Left ventricle myocardium inferior (tissue), 1 donor: ENCODE results near the gene TRMU. TPM values are rescaled to one million over a fixed set of nuclear protein-coding genes. Genes with fewer than 3 reads are reported as not detected.

Experiments used
- DNase-seq: peaks from one replicate; pipeline ENCODE4 v3.0.0-alpha.2; 2020
- H3K27ac ChIP-seq: fragments of 200-600 bp; replicated peaks from 2 replicates; pipeline ENCODE4 v1.8.0; 2021
- H3K27me3 ChIP-seq: fragments of 200-600 bp; 2 replicates; pipeline ENCODE4 v1.8.0; 2021; ENCODE audit warnings: low read depth
- H3K36me3 ChIP-seq: fragments of 200-600 bp; 2 replicates; pipeline ENCODE4 v1.8.0; 2021
- H3K4me1 ChIP-seq: fragments of 200-600 bp; 2 replicates; pipeline ENCODE4 v1.8.0; 2021
- H3K4me3 ChIP-seq: fragments of 200-600 bp; 2 replicates; pipeline ENCODE4 v1.8.0; 2021; ENCODE audit warnings: mild to moderate bottlenecking, moderate library complexity
- H3K9me3 ChIP-seq: fragments of 200-600 bp; replicated peaks from 2 replicates; pipeline ENCODE4 v1.8.0; 2021
- CTCF ChIP-seq: fragments of 200-600 bp; IDR thresholded peaks from 2 replicates; pipeline ENCODE4 v1.8.0; 2021; ENCODE audit warnings: antibody characterized with exemption, mild to moderate bottlenecking, borderline replicate concordance
- intact Hi-C: fragments of 100-400 bp; cut with micrococcal nuclease; formaldehyde crosslinking; loops from one replicate; pipeline ENCODE4 v1.11.0; 2022
- total RNA-seq: library from RNA; stranded (reverse); fragmentation: NEBNext Ultra II Directional; extraction: Animal tissue kit (Norgen Biotek cat#: 25700); gene quantifications from one replicate; pipeline ENCODE4 v1.2.1, GENCODE V29; 2021
- donor health status: DM: no; HTN: yes; CAD: no; lungs with severe emphysema.

TRMU gene
- total RNA-seq, 1 donor from 2014 or later, result 42.0 TPM

GRCh38 chr22:46370584-46371291 lies 35.2 kb downstream of the TRMU start:
- Histone ChIP-seq H3K27ac (no peak overlapping the region), H3K4me1 (no peaks in the 10 kb centered on the region), H3K9me3 (peaks cover 2% of the 10 kb centered on the region), H3K27me3 (peaks cover 18% of the 10 kb centered on the region), H3K4me3 (no peak overlapping the region), H3K36me3 (no peaks in the 10 kb centered on the region)
- intact Hi-C loops, result no loop called here
- TF ChIP-seq CTCF, result no peak
- DNase-seq, result no peak

GRCh38 chr22:46371623-46372226 lies 36.2 kb downstream of the TRMU start:
- no peak overlapping the region for H3K4me3 ChIP-seq
- TF ChIP-seq CTCF, result no peak
- intact Hi-C loops, result no loop called here
- H3K4me1 ChIP-seq, result peaks cover under 1% of the 10 kb centered on the region
- H3K9me3 ChIP-seq, result peaks cover 12% of the 10 kb centered on the region
- H3K36me3 ChIP-seq, result no peaks in the 10 kb centered on the region
- DNase-seq, result no peak
- peaks cover 14% of the 10 kb centered on the region for H3K27me3 ChIP-seq
- no peak overlapping the region for H3K27ac ChIP-seq

GRCh38 chr22:46372686-46373085 lies 37.2 kb downstream of the TRMU start:
- no peak overlapping the region for H3K27ac ChIP-seq
- peaks cover 10% of the 10 kb centered on the region for H3K4me1 ChIP-seq
- DNase-seq, result no peak
- intact Hi-C loops, result no loop called here
- H3K4me3 ChIP-seq, result no peak overlapping the region
- no peaks in the 10 kb centered on the region for H3K36me3 ChIP-seq
- peaks cover 13% of the 10 kb centered on the region for H3K9me3 ChIP-seq
- no peak for TF ChIP-seq CTCF
- H3K27me3 ChIP-seq, result peaks cover 4% of the 10 kb centered on the region

GRCh38 chr22:46373159-46373558 lies 37.6 kb downstream of the TRMU start:
- H3K27me3 ChIP-seq, result no peaks in the 10 kb centered on the region
- H3K36me3 ChIP-seq, result no peaks in the 10 kb centered on the region
- intact Hi-C loops, result no loop called here
- no peak for DNase-seq
- TF ChIP-seq CTCF, result no peak
- peaks cover 13% of the 10 kb centered on the region for H3K9me3 ChIP-seq
- no peak overlapping the region for H3K4me3 ChIP-seq
- no peak overlapping the region for H3K27ac ChIP-seq
- peaks cover 12% of the 10 kb centered on the region for H3K4me1 ChIP-seq

GRCh38 chr22:46373921-46374662 lies 38.6 kb downstream of the TRMU start:
- DNase-seq, result no peak
- Histone ChIP-seq H3K27me3 (no peaks in the 10 kb centered on the region), H3K36me3 (no peaks in the 10 kb centered on the region)

More at GRCh38 chr22:46373921-46374662, 38.6 kb downstream of the TRMU start:
- Histone ChIP-seq H3K27ac (no peak overlapping the region), H3K4me1 (peaks cover 12% of the 10 kb centered on the region), H3K4me3 (no peak overlapping the region), H3K9me3 (peaks cover 13% of the 10 kb centered on the region)
- intact Hi-C loops, result no loop called here
- no peak for TF ChIP-seq CTCF
